SK-N-SH treated with all-trans-retinoic acid at 6 μM for 48 hours (cell line): Measurements from ENCODE around the gene GSE1.

Experiments
- ATAC-seq: fragments of 200-7000 bp; cut with Tn5 transposase; 3 replicates; pipeline ENCODE4 v1.9.1; 2020; ENCODE audit warnings: mild to moderate bottlenecking, moderate library complexity
- ARNTL ChIP-seq: fragments of 450-650 bp; formaldehyde crosslinking; IDR thresholded peaks from 2 replicates; pipeline ENCODE4 v1.5.0; 2020; ENCODE audit warnings: low read depth, mild to moderate bottlenecking, moderate library complexity, borderline replicate concordance
- BACH2 ChIP-seq: fragments of 250-450 bp; sonication (Bioruptor Pico); IDR thresholded peaks from 2 replicates; pipeline ENCODE4 v1.9.0; 2021; ENCODE audit warnings: mild to moderate bottlenecking, borderline replicate concordance
- CREB5 ChIP-seq: fragments of 250-450 bp; sonication (Bioruptor Pico); IDR thresholded peaks from 2 replicates; pipeline ENCODE4 v1.5.1; 2020; ENCODE audit warnings: low read depth, mild to moderate bottlenecking, moderate library complexity
- CSDC2 ChIP-seq: fragments of 250-450 bp; sonication (Bioruptor Pico); IDR thresholded peaks from 2 replicates; pipeline ENCODE4 v1.5.0; 2020; ENCODE audit warnings: mild to moderate bottlenecking, moderate library complexity
- CSRNP3 ChIP-seq: fragments of 250-450 bp; sonication (Bioruptor Pico); IDR thresholded peaks from 2 replicates; pipeline ENCODE4 v1.5.1; 2021; ENCODE audit warnings: mild to moderate bottlenecking, moderate library complexity
- ESRRG ChIP-seq: fragments of 250-450 bp; sonication (Bioruptor Pico); IDR thresholded peaks from 2 replicates; pipeline ENCODE4 v1.6.1; 2021; ENCODE audit warnings: mild to moderate bottlenecking
- GLIS3 ChIP-seq: fragments of 250-450 bp; sonication (Bioruptor Pico); IDR thresholded peaks from 2 replicates; pipeline ENCODE4 v1.5.0; 2020; ENCODE audit warnings: mild to moderate bottlenecking, moderate library complexity
- ISL1 ChIP-seq: fragments of 250-450 bp; sonication (Bioruptor Pico); IDR thresholded peaks from 2 replicates; pipeline ENCODE4 v2.1.2; 2022; ENCODE audit warnings: mild to moderate bottlenecking, moderate library complexity
- OSR1 ChIP-seq: fragments of 250-450 bp; sonication (Bioruptor Pico); IDR thresholded peaks from 2 replicates; pipeline ENCODE4 v1.8.0; 2022; ENCODE audit warnings: moderate library complexity, mild to moderate bottlenecking, inconsistent platforms
- PATZ1 ChIP-seq: fragments of 250-450 bp; sonication (Bioruptor Pico); IDR thresholded peaks from 2 replicates; pipeline ENCODE4 v1.8.0; 2020; ENCODE audit warnings: mild to moderate bottlenecking, moderate library complexity, borderline replicate concordance
- POU6F1 ChIP-seq: fragments of 250-450 bp; sonication (Bioruptor Pico); IDR thresholded peaks from 2 replicates; pipeline ENCODE4 v1.8.0; 2021; ENCODE audit warnings: low read depth, mild to moderate bottlenecking, moderate library complexity, borderline replicate concordance
- PPARA ChIP-seq: fragments of 250-450 bp; sonication (Bioruptor Pico); IDR thresholded peaks from 2 replicates; pipeline ENCODE4 v1.5.0; 2020; ENCODE audit warnings: mild to moderate bottlenecking, borderline replicate concordance
- SNAI2 ChIP-seq: fragments of 250-450 bp; sonication (Bioruptor Pico); IDR thresholded peaks from 2 replicates; pipeline ENCODE4 v1.5.0; 2020; ENCODE audit warnings: mild to moderate bottlenecking, moderate library complexity
- TCF4 ChIP-seq: fragments of 250-450 bp; sonication (Bioruptor Pico); IDR thresholded peaks from 2 replicates; pipeline ENCODE4 v1.8.0; 2021; ENCODE audit warnings: mild to moderate bottlenecking, moderate library complexity, borderline replicate concordance
- TOX ChIP-seq: fragments of 250-450 bp; sonication (Bioruptor Pico); IDR thresholded peaks from 2 replicates; pipeline ENCODE4 v1.8.0; 2021; ENCODE audit warnings: mild to moderate bottlenecking, moderate library complexity, borderline replicate concordance
- TSHZ2 ChIP-seq: fragments of 250-450 bp; sonication (Bioruptor Pico); IDR thresholded peaks from 2 replicates; pipeline ENCODE4 v1.5.0; 2020; ENCODE audit warnings: mild to moderate bottlenecking, moderate library complexity
- ZFP3 ChIP-seq: fragments of 250-450 bp; sonication (Bioruptor Pico); IDR thresholded peaks from 2 replicates; pipeline ENCODE4 v1.5.0; 2020; ENCODE audit warnings: mild to moderate bottlenecking, moderate library complexity
- ZFP30 ChIP-seq: fragments of 450-650 bp; formaldehyde crosslinking; IDR thresholded peaks from 2 replicates; pipeline ENCODE4 v1.5.0; 2022; ENCODE audit warnings: mild to moderate bottlenecking, moderate library complexity
- ZNF70 ChIP-seq: fragments of 450-650 bp; formaldehyde crosslinking; IDR thresholded peaks from 2 replicates; pipeline ENCODE4 v1.5.0; 2020; ENCODE audit warnings: mild to moderate bottlenecking, moderate library complexity

The GSE1 gene

GRCh38 chr16:85587762-85588556, 25.2 kb upstream of the GSE1 start:
- no peak for ATAC-seq

GRCh38 chr16:85588562-85589503, 24.3 kb upstream of the GSE1 start:
- no peak for ATAC-seq
- no peak for TF ChIP-seq CREB5 (CRISPR knock-in tag)
- TF ChIP-seq POU6F1 (CRISPR knock-in tag) = no peak
- no peak for TF ChIP-seq PPARA (CRISPR knock-in tag)
- TF ChIP-seq ARNTL (CRISPR knock-in tag) = no peak
- TF ChIP-seq CSRNP3 (CRISPR knock-in tag) = no peak
- no peak for TF ChIP-seq CSDC2 (CRISPR knock-in tag)
- no peak for TF ChIP-seq TCF4 (CRISPR knock-in tag)
- TF ChIP-seq ISL1 (CRISPR knock-in tag) = no peak
- TF ChIP-seq PATZ1 (CRISPR knock-in tag) = no peak
- TF ChIP-seq GLIS3 = no peak
- no peak for TF ChIP-seq TOX (CRISPR knock-in tag)
- no peak for TF ChIP-seq SNAI2 (CRISPR knock-in tag)
- TF ChIP-seq ZNF70 (CRISPR knock-in tag) = no peak
- TF ChIP-seq ZFP30 (CRISPR knock-in tag) = no peak

More at GRCh38 chr16:85587762-85588556, 25.2 kb upstream of the GSE1 start:
- no peak for TF ChIP-seq ZFP3 (CRISPR knock-in tag)
- TF ChIP-seq ZFP30 (CRISPR knock-in tag) = no peak
- no peak for TF ChIP-seq ZNF70 (CRISPR knock-in tag)
- TF ChIP-seq TSHZ2 = no peak
- TF ChIP-seq BACH2 (CRISPR knock-in tag) = no peak
- TF ChIP-seq OSR1 (CRISPR knock-in tag) = no peak
- no peak for TF ChIP-seq ESRRG
- no peak for TF ChIP-seq PATZ1 (CRISPR knock-in tag)
